Keratinocyte (primary cell): ENCODE results near the gene WDR49. TPM values are rescaled to one million over a fixed set of nuclear protein-coding genes. Genes with fewer than 3 reads are reported as not detected.

Experiments
- DNase-seq: peaks from one replicate; pipeline ENCODE4 v3.0.0-alpha.2; 2011; ENCODE audit warnings: low read depth, missing footprints, low spot score
- FAIRE-seq: peaks from 2 replicates; lab custom pipeline; 2011; peaks lifted over from hg19 to GRCh38; lab: Jason Lieb, UNC
- H2AFZ ChIP-seq: 2 replicates; pipeline ENCODE4 v1.6.0; 2012; ENCODE audit warnings: low read length, control low read depth, inconsistent platforms; ENCODE audit not compliant: control insufficient read depth
- H3K27ac ChIP-seq: 2 replicates; pipeline ENCODE4 v1.5.1; 2011; ENCODE audit warnings: low read length; ENCODE audit not compliant: control insufficient read depth, insufficient read depth
- H3K27me3 ChIP-seq: 3 replicates; pipeline ENCODE4 v1.6.0; 2011; ENCODE audit warnings: low read length; ENCODE audit not compliant: control insufficient read depth, insufficient read depth; ENCODE audit errors: extremely low read depth
- H3K36me3 ChIP-seq, 2 experiments: 2 replicates in 1 of 2; 3 replicates in 1 of 2; pipeline ENCODE4 v1.5.1; 2011; ENCODE audit warnings: low read length in 2 of 2, mild to moderate bottlenecking in 1 of 2; ENCODE audit not compliant: control insufficient read depth in 2 of 2, insufficient read depth in 2 of 2; ENCODE audit errors: extremely low read depth in 1 of 2
- H3K4me1 ChIP-seq: 3 replicates; pipeline ENCODE4 v1.5.1; 2011; ENCODE audit warnings: low read length; ENCODE audit not compliant: control insufficient read depth, insufficient read depth; ENCODE audit errors: extremely low read depth
- H3K4me2 ChIP-seq: 3 replicates; pipeline ENCODE4 v1.6.0; 2011; ENCODE audit warnings: low read depth, low read length; ENCODE audit not compliant: control insufficient read depth, insufficient read depth; ENCODE audit errors: extremely low read depth
- H3K4me3 ChIP-seq, 3 experiments: fragments of 200-600 bp in 1 of 3; sonication (generic) in 1 of 3; 2 replicates in 2 of 3; 3 replicates in 1 of 3; pipeline ENCODE4 v1.5.1; 2011 to 2016; ENCODE audit warnings: low read length in 3 of 3, mild to moderate bottlenecking in 3 of 3, control low read depth in 2 of 3, inconsistent platforms in 1 of 3, low read depth in 1 of 3, mixed read lengths in 1 of 3, mixed run types in 1 of 3, moderate library complexity in 1 of 3; ENCODE audit not compliant: control insufficient read depth in 2 of 3, insufficient read depth in 2 of 3; ENCODE audit errors: extremely low read depth in 1 of 3
- H3K79me2 ChIP-seq: 2 replicates; pipeline ENCODE4 v1.6.0; 2012; ENCODE audit warnings: low read length; ENCODE audit not compliant: control insufficient read depth, insufficient read depth
- H3K9ac ChIP-seq: 3 replicates; pipeline ENCODE4 v1.6.0; 2011; ENCODE audit warnings: low read length; ENCODE audit not compliant: control insufficient read depth, insufficient read depth; ENCODE audit errors: extremely low read depth
- H3K9me1 ChIP-seq: 3 replicates; pipeline ENCODE4 v1.6.0; 2011; ENCODE audit warnings: low read length; ENCODE audit not compliant: control insufficient read depth, insufficient read depth; ENCODE audit errors: extremely low read depth
- H3K9me3 ChIP-seq: 2 replicates; pipeline ENCODE4 v1.5.1; 2012; ENCODE audit warnings: low read depth, low read length; ENCODE audit not compliant: control insufficient read depth
- H4K20me1 ChIP-seq: 3 replicates; pipeline ENCODE4 v1.6.0; 2011; ENCODE audit warnings: low read length; ENCODE audit not compliant: control insufficient read depth, insufficient read depth; ENCODE audit errors: extremely low read depth
- EZH2 ChIP-seq: IDR thresholded peaks from one replicate; pipeline ENCODE4 v1.6.1; 2012; ENCODE audit warnings: inconsistent platforms, mild to moderate bottlenecking, low read length, moderate library complexity
- dilution Hi-C: fragments of 300-500 bp; cut with MboI; formaldehyde crosslinking; loops from one replicate; pipeline ENCODE4 v1.7.0; 2020; ENCODE audit warnings: low sequenced_read_pairs; ENCODE audit not compliant: extremely low pct_ligation_motif_present
- polyA plus RNA-seq, 5 experiments: library from polyadenylated mRNA; depleted of rRNA in 3 of 5; stranded (reverse) in 3 of 5; stranded (forward) in 1 of 5; unstranded in 1 of 5; fragments of >200 nt; gene quantifications; 1 replicate in 1 of 5; 2 replicates in 3 of 5; 3 replicates in 1 of 5; pipeline versions ENCODE4 v1.2.1 to v1.2.3, GENCODE V29; 2011 to 2012; ENCODE audit warnings: missing spikeins in 2 of 5, low read depth in 1 of 5, low replicate concordance in 1 of 5
- TF ChIP-seq, protein P1 (sequence below), 3 experiments: IDR thresholded peaks in 1 of 3; conservative IDR thresholded peaks in 1 of 3; optimal IDR thresholded peaks in 1 of 3; 2 replicates in 2 of 3; 3 replicates in 1 of 3; pipeline versions ENCODE3 to v1.5.1; 2011; ENCODE audit warnings: low read length in 3 of 3, mild to moderate bottlenecking in 3 of 3, moderate library complexity in 2 of 3, control low read depth in 1 of 3, inconsistent platforms in 1 of 3; ENCODE audit not compliant: insufficient read depth in 2 of 3; ENCODE audit errors: extremely low read depth in 1 of 3

Gene WDR49
- polyA plus RNA-seq, 1 donor (not counting 4 experiments of a cell fraction or from before 2014, with no cell fraction given), result not detected

DNA sequence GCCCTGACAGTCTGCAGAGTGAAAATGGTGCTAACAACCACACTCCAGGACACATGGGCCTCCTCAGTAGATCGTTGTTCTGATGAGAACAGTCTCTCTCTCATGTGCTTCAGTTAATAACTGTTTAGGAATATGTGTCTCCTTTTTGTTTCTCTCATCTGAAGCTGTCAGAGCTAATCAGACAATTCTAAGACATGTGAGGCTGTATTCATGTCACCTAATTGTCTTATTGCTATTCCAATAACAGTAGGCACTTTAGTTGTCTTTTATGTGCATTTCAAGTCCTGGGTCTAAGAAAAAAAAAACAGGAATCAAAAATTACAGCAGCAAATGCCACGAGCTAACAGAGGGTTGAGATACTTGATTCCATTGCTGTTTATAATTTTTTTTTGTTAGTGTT, 89.1 kb downstream of the WDR49 start:
- no peak overlapping the region for H3K9ac ChIP-seq
- DNase-seq (no peak), FAIRE-seq (no peak)
- H3K4me1 ChIP-seq, result no peaks in the 10 kb centered on the region
- H3K36me3 ChIP-seq, result no peaks in the 10 kb centered on the region
- no peaks in the 10 kb centered on the region for H3K27me3 ChIP-seq
- TF ChIP-seq, protein P1, sequence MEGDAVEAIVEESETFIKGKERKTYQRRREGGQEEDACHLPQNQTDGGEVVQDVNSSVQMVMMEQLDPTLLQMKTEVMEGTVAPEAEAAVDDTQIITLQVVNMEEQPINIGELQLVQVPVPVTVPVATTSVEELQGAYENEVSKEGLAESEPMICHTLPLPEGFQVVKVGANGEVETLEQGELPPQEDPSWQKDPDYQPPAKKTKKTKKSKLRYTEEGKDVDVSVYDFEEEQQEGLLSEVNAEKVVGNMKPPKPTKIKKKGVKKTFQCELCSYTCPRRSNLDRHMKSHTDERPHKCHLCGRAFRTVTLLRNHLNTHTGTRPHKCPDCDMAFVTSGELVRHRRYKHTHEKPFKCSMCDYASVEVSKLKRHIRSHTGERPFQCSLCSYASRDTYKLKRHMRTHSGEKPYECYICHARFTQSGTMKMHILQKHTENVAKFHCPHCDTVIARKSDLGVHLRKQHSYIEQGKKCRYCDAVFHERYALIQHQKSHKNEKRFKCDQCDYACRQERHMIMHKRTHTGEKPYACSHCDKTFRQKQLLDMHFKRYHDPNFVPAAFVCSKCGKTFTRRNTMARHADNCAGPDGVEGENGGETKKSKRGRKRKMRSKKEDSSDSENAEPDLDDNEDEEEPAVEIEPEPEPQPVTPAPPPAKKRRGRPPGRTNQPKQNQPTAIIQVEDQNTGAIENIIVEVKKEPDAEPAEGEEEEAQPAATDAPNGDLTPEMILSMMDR (optimal IDR thresholded peaks at IDR 0.05 in 1 of 3, IDR thresholded peaks at IDR 0.05 in 1 of 3, conservative IDR thresholded peaks at IDR 0.05 in 1 of 3; ENCODE audit: extremely low read depth in 1 of 3, insufficient read depth in 2 of 3, low read length in 3 of 3), result no peak
- TF ChIP-seq EZH2, result no peak
- dilution Hi-C loops, result no loop called here
- no peaks in the 10 kb centered on the region for H3K9me3 ChIP-seq
- no peak overlapping the region for H3K27ac ChIP-seq
- no peaks in the 10 kb centered on the region for H4K20me1 ChIP-seq
- no peak overlapping the region for H3K4me2 ChIP-seq
- no peaks in the 10 kb centered on the region for H3K79me2 ChIP-seq
- no peak overlapping the region for H2AFZ ChIP-seq
- no peaks in the 10 kb centered on the region for H3K9me1 ChIP-seq
- no peak overlapping the region for H3K4me3 ChIP-seq

DNA sequence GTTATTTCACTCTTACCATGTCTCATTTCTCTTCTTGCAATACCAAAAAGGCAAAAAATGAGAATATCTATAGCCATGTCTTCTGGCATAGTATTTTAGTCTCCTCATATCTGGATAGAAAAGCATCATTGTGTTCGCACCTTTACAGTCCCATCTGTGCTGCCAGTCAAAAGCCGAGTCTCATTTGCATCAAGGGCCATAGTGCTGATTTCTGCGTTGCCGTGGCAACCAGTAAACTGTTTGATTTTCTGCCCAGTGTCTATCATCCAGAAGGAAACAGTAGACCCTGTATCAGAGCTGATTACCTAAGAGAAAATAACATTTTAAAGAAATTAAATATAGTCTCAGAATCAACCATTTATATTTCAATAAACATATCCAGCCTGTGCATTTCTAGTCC, 93.8 kb downstream of the WDR49 start:
- H3K9me1 ChIP-seq, result no peaks in the 10 kb centered on the region
- FAIRE-seq (no peak), DNase-seq (no peak)
- no peak overlapping the region for H3K4me3 ChIP-seq
- H3K4me1 ChIP-seq, result no peaks in the 10 kb centered on the region
- H3K79me2 ChIP-seq, result no peaks in the 10 kb centered on the region
- no peak for TF ChIP-seq EZH2
- TF ChIP-seq, protein P1 (optimal IDR thresholded peaks at IDR 0.05 in 1 of 3, IDR thresholded peaks at IDR 0.05 in 1 of 3, conservative IDR thresholded peaks at IDR 0.05 in 1 of 3; ENCODE audit: extremely low read depth in 1 of 3, insufficient read depth in 2 of 3, low read length in 3 of 3), result no peak
- no peaks in the 10 kb centered on the region for H3K27me3 ChIP-seq
- dilution Hi-C loops, result no loop called here
- H3K36me3 ChIP-seq, result no peaks in the 10 kb centered on the region
- H2AFZ ChIP-seq, result no peak overlapping the region
- no peaks in the 10 kb centered on the region for H4K20me1 ChIP-seq
- H3K27ac ChIP-seq, result no peak overlapping the region
- H3K4me2 ChIP-seq, result no peak overlapping the region
- no peak overlapping the region for H3K9ac ChIP-seq
- H3K9me3 ChIP-seq, result no peaks in the 10 kb centered on the region
